Brain pericyte (primary cell): ENCODE data around the gene ARNT2.
A peak's percentile ranks its signal among the peaks of the same experiment; 100 is the strongest.

Experiments
- DNase-seq: peaks from one replicate; pipeline ENCODE4 v3.0.0-alpha.2; 2012; ENCODE audit warnings: low read depth, low spot score

Gene ARNT2

DNA sequence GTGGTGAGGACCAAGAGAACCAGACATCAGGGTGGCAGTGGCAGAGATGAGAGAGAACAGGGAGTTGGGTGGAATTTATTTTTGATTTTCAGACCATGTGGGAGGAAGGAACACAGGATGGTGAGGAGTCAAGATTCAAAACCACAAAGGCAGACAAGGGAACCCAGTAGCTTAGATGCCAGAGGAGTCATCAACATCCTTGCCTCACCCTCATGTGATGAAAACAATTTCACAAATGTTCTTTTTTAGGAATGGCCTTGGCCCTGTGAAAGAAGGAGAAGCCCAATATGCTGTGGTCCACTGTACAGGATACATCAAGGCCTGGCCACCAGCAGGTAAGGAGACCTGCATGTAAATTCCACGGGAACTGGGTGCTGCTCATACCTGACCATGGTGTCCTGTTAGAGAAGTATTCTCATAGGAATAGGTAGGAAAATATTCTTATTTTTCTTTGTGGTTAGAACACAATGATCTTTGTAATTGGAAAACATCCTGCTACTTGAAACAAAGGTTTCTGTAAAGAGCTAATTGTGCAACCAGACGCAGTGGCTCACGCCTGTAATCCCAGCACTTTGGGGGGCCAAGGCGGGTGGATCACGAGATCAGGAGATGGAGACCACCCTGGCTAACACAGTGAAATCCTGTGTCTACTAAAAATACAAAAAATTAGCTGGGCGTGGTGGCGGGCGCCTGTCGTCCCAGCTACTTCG is 110.0 kb downstream of the ARNT2 start:
- DNase-seq, result no peak

GRCh38 chr15:80517290-80517689 is 113.1 kb downstream of the ARNT2 start:
- DNase-seq, result no peak

DNA sequence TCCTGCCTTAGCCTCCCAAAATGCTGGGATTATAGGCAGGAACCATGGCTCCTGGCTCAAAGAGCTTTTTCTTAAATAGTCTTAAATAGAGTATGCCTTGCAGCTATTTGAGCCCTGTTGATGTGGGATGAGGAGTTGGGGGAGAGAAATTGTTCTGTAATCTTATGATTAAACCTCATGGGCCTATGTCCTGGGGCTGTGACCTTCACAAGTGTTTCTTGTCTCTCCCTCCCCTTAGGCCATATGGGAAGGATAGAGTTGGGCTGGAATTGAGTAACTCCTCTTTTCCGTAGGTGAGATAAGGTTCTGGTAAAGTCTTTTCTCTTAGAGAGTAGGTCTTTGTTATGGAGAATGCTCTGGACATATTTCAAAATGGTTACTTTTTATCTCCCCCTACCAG is 114.3 kb downstream of the ARNT2 start:
- DNase-seq, result no peak

DNA sequence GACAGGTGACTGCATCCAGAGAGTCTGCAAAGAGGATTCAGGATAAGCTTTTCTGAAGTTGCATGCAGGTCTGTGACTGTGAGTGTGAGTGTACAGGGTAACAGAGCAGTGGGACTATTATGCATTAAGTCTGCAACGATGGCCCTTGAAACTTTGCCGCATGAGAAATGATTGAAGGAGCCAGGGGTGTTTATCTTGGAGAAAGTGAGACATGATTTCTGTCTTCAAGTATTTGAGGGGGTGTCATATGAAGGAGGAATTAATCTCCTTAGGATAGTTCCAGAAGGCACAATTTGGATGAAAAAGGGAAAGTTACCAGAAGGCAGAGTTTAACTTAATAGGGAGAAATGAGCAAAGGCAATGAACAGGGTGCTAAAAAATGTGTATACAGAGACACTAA is 119.6 kb downstream of the ARNT2 start:
- DNase-seq, result no peak

- no peak for DNase-seq
These were observed 121.7 kb downstream of the ARNT2 start for GRCh38 chr15:80525853-80526252.

- DNase-seq, result no peak
These were observed 122.6 kb downstream of the ARNT2 start for GRCh38 chr15:80526556-80527340.

DNA sequence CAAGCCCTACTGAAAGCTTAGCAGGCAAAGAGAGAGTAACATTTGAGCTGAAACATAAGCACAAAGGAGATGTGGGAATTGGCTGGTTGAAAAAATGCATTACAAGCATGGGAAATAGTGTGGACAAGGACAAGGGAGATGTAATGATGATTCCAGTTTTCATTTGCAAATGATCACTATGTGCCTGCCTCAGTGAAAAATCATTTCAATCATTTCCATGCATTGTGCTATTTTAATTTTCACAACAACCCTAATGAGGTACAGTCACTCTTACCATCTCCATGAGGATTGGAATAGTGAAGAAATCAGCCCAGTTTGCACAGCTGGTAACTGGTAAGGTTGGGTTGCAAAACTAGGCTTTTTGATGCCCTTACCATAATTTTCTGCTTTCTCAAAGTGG is 123.2 kb downstream of the ARNT2 start:
- no peak for DNase-seq

DNA sequence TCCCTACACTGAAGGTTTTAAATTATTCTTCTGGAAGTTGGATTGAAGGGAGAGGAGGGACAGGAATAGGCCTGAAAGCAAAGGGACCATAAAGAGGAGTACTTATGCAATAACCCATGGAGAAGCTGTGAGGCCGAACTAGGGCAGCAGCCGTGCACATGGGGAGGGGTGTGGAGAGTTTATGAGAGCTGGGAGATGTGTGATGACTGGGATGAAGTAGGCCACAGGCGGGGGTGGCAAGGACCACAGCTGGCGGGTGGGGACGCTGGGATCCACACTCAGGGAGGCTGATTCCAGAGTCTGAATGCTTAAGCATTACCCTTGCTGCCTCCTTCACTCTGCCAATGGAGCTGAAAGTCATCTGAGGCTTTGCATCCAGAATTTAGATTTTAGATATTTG is 123.8 kb downstream of the ARNT2 start:
- no peak for DNase-seq

DNA sequence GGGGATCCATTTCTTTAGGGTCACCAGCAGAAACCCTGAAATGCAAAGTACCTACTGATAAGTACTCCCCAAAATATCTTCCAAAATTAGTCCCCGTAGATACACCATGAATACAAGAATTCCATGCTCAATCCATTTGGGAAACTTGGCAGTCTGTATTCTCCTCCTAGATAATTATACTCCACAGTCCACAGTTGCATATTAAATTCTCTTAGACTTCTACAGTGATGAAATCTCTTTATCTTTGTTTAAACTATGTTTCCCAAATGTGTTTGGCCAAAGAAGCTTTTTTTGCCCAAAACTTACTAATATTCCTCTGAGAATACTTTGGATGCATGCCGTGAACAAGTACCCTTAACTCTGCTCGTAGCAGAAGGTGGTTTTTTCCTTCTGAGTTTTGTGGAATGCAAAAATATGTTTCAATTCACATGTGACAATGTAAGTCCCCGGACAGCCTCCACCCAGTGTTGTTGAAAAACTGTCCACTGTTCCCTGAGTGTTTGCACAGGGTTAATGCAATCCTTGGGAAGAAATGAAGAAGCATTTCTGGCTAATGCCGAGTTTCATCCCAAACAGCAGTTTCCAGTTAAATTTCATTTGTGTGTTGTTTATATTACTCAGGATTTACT is 126.7 kb downstream of the ARNT2 start:
- DNase-seq, result no peak

- DNase-seq, result no peak
These were observed 127.2 kb downstream of the ARNT2 start for GRCh38 chr15:80531388-80531787.

- no peak for DNase-seq
These were observed 127.6 kb downstream of the ARNT2 start for GRCh38 chr15:80531796-80532195.

GRCh38 chr15:80533790-80534333 is 129.7 kb downstream of the ARNT2 start:
- no peak for DNase-seq

- DNase-seq, result no peak
These were observed 132.0 kb downstream of the ARNT2 start for GRCh38 chr15:80536231-80536630.

GRCh38 chr15:80536716-80537115 is 132.5 kb downstream of the ARNT2 start:
- no peak for DNase-seq

DNA sequence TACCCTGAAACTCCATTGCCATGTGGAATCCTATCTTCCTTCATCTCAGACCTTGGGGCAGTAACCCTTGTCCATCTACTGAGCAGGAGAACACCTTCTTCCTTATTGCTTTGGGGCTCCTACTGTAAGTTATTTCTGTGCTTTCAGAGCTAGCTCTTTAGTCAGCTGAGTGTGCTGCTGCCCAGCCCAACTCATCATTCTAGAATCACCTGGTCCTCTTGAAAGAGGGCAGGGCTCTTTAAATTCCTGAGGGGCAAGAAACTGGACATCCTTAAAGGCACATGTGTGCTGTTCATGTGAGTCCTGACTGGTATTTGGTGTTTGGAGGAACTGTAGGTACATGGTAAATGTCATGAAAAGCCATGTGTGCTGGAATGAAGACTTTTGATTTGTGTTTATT is 140.9 kb downstream of the ARNT2 start:
- DNase-seq, result no peak

- DNase-seq, result no peak
These were observed 143.1 kb downstream of the ARNT2 start for GRCh38 chr15:80547264-80547663.

DNA sequence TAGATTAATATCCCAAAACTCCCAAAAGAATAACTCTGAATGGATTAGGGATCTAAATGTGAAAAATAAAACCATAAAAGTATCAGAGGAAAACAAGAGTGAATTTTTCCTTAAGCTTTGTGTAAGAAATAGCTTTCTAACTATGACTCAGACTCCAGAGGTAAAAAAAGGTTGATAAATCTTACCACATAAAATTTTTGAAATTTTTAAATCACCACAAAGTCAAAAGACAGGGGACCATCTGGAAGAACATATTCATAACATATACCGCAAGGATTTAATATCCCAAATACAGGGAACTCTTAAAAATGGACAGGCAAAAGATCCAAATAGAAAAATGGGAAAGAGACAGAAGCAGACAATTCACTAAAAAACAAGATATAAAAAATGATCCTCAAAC is 145.0 kb downstream of the ARNT2 start:
- no peak for DNase-seq

- no peak for DNase-seq
These were observed 145.5 kb downstream of the ARNT2 start for GRCh38 chr15:80549654-80550053.

- DNase-seq, result peak; percentile 66
These were observed 146.2 kb downstream of the ARNT2 start for GRCh38 chr15:80550219-80550907.

GRCh38 chr15:80550908-80551260 is 146.7 kb downstream of the ARNT2 start:
- no peak for DNase-seq

DNA sequence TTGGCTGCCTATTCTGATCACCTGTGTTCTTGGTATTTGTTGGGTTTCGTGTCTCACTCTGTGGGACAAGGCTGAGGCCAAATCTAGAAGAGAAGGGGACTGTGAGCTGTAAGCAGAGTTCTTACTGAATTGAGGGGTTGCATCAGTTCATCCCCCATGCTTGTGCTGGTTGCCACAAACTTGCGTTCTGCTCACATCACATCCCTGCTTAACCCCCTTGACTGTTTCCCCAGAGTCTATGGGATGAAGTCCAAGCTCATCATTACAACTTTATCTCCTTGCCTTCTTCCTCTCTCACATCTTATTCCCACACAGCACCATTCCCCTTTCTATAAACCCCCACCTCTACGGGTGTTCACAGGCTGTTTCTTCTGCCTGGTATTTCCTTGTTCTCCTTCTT is 147.2 kb downstream of the ARNT2 start:
- no peak for DNase-seq

DNA sequence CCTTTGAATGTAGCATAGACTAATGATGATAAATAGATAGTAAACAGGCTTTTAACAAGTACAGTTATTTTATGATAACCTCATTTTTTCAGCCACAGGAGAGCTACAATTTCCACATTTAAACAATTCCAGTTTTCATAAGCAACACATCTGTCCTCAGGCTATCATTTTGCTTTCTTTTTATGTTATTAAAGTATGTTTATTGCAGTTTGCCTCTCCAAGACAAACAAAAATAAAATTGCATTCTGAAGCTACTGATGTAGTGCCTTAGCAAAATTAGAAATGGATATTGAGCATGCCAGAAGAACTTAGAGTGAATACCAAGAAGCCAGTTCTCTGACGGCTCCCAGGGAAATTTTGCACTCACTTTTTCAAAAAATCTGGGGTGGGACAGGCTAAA is 150.4 kb downstream of the ARNT2 start:
- DNase-seq, result no peak
